KBM-7 (cell line): Measurements from ENCODE around the gene CCDC40.
A peak's percentile ranks its signal among the peaks of the same experiment; 100 is the strongest.
"Not testable (repeated sequence)": the region's sequence is repeated elsewhere in the genome, so short reads cannot be mapped to it uniquely, and the experiment has no call there.

Experiments
- DNase-seq: peaks from one replicate; pipeline ENCODE4 v3.0.0-alpha.2; 2015
- in situ Hi-C: fragments of 300-500 bp; cut with MboI; formaldehyde crosslinking; loops from 2 replicates; pipeline ENCODE4 v1.14.3; 2020; ENCODE audit warnings: low sequenced_read_pairs, low pct_unique_long_range_greater_than_20kb, mixed read lengths

CCDC40 gene

GRCh38 chr17:80035937-80036714 is at the start of gene CCDC40:
TSS of gene CCDC40 (plus strand) at chr17:80036642. CDS start at chr17:80036663, 21 bp downstream.
- peak; percentile 65 for DNase-seq
- in situ Hi-C loops, result no loop called here

DNA sequence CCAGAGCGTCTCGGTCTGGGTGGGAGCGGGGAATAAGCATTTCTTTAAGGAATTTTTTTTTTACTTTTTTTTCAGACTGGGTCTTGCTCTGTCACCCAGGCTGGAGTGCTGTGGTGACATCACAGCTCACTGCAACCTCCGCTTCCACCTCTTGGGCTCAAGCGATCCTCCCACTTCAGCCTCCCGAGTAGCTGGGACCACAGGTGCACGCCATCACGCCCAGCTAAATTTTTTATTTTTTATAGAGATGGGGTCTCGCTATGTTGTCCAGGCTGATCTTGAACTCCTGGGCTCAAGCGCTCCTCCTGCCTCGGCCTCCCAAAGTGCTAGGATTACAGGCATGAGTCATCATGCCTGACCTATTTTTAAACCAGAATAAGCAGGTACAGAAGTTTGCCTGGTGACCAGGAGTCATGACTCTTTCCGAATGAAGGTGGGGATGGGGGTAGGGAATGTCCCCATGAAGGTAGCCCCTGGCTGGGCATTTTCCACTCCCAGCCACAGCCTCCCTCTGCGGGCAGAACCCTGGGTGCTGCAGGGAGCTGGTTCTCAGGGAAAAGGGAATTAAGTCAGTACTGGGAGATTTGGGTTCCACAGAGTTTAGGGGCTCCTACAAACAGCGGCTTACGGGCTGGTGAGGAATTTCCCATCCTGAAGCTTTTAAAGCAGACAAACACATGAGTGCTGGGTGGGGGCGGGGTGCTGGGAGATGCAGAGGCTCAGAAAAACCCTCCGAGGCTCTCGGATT is 49.1 kb upstream of the CCDC40 start:
- no peak for DNase-seq
- in situ Hi-C loops, result no loop called here

GRCh38 chr17:79987935-79988184 is 48.6 kb upstream of the CCDC40 start:
- DNase-seq, result no peak
- in situ Hi-C loops, result no loop called here

- in situ Hi-C loops, result no loop called here
- DNase-seq, result no peak
Observed at GRCh38 chr17:79988185-79988971, 48.1 kb upstream of the CCDC40 start.

DNA sequence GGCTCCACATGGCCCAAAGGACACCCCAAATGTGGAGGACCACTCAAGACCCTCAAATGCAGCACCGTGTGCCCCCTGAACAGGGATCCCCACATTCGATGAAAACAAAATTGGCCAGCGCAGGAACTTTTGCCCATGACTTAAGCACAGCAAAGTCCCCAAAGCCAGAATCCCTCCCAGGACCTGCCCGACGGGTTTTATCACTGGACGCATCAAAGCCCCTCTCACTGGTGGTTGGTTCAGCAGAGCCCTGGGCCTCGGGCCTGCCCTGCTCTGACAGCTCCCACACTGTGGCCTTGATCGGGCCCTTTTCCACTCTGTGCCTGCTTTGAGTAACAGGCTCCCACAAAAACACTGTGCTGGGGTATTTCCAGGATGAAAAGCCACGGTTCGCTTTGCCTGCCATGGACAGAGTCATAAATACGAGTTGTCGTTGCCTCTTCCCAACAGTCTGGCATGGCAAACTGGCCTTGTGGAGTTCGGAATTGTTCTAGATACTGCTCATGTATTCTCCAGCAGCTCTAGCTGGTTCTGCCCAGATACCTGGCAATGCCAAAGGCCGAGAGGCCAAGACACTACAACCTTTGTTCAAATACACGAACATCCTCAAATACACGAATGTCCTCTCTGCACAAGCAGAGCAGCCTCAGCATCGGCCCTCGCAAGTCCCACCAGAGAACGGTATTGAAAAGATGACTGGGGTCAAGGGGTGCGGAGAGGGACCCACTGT is 47.2 kb upstream of the CCDC40 start:
- DNase-seq, result no peak
- in situ Hi-C loops, result no loop called here

- no peak for DNase-seq
- in situ Hi-C loops, result no loop called here
Observed at GRCh38 chr17:79990051-79990592, 46.3 kb upstream of the CCDC40 start.

GRCh38 chr17:79990704-79991103 is 45.7 kb upstream of the CCDC40 start:
- no peak for DNase-seq
- in situ Hi-C loops, result no loop called here

DNA sequence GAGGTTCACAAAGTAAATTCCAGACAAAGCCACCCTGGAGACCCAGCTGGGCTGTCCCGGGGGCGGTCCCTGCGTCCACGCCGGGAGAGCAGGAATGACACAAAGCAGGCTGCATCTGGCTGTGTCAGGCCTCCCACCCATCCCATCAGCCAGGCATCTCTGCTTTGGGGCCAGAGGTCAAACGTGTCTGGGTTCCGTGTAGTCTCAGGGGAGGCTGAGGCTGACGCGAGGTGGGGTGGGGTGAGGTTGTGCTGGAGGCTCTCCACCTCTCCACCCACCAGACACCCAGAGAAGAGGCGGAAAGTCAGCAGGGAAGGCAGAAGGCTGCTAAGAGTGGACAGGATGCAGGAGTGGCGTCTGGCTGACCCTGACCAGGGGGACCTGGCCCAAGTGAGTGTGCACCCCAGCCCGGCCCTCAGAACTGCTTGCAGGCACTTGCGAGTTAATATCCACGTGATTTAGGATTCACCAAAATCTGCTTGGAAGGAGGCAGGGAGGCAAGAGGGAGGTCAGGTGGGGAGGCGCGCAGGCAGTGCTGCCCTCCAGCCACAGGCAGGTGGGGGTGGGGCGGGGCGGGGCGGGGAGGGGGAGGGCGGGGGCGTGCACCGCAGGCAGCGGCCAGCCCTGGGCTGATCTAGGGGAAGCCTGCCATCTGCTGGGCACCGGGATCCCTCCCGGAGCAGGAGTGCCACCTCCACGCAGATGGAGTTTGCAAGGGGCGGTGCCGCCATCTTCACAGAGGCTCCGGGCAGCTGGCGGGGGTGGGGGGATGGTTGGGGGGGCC is 45.1 kb upstream of the CCDC40 start:
- peak; percentile 50 for DNase-seq
- in situ Hi-C loops, result no loop called here

GRCh38 chr17:79991924-79992648 is 44.4 kb upstream of the CCDC40 start:
- in situ Hi-C loops, result no loop called here
- no peak for DNase-seq

DNA sequence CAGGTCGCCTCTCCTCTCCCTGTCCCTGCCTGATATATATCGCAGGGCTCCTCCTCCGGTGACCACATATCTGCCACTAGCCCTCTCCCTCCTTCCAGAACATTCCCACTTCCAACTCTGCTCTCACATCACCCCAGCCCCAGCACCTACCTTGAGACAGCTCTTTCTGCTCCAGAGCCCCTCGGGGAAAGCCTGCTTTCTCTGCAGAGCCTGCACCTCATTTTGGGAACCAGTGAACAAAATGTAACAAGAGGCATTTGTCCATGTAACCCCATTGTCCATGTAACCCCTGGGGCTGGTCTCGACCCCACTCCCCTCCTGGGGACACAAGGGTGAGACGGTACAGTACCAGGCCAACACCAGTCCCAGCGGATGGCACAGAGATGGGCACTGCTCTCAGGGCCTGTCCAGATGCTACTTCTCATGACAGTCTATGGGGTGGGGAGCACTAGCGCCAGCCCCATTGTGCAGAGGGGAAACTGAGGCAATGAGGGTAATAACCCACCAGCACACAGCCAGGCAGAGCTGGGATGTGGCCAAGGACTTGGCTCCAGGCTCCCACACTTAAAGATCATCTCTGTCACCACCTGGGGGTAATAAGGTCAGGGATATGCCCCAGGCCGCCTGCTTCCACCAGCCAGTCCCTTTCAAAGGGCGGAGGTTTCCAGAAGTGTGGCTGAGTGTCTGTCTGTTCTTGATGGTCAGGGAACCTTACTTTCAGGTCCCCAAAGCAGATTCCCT is 43.6 kb upstream of the CCDC40 start:
- in situ Hi-C loops, result no loop called here
- no peak for DNase-seq

DNA sequence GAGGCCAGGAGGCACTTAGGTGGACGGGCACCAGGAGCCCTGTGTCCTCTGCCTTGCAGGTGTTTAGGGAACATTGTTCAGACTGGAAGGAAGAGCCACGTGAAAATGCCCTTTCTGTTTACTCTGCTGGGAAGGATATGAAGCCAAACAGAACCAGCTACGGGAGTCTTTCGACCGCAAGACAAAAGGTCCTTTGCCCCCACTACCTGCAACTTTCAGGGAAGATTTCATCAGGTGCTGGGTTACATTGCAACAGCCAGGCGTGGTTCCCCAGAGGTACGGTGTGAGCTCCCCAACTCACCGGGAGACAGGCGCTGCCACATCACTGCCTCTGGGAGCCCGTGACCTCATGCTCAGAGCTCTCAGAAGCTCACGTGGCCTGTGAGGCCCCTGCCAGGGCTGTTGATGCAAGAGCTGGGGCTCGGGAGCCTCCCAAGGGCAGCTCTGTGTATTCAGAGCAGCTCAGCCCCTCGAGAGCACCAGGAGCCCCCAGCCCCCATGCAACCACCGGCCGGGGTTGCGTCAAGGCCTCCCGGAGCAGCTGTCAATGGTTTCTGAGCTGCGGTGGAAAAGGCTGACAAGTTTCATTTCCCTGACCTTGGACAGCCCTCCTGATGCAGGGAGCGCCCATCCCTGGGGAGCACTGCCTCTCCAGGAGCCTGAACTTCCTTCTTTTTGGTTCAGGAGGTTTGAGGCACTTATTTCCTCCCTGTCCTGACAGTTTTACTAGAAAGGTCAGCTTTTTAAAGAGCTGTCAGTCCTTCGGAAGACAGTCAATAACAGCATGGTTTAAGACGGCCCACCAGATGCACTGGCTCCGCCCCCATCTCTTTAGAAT is 42.8 kb upstream of the CCDC40 start:
- peak; percentile 82 for DNase-seq
- in situ Hi-C loops, result no loop called here

- DNase-seq, in situ Hi-C loops: not testable (repeated sequence)
Observed at GRCh38 chr17:79994228-79994569, 42.2 kb upstream of the CCDC40 start.

DNA sequence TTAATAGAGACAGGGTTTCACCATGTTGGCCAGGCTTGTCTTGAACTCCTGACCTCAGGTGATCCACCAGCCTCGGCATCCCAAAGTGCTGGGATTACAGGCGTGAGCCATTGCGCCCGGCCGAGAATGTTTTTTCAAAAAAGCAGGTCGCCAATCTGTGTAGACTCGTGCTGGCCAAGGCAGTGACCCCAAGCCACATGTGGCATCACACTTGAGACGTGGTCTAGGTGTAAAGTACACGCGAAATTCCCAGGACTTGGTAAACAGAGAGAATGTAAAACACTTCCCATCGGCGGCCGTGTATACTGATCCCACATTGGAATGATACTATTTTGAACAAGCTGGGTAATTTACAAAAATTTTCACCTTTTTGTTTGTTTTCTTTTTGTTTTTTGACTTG is 41.8 kb upstream of the CCDC40 start:
- in situ Hi-C loops, result no loop called here
- no peak for DNase-seq

DNA sequence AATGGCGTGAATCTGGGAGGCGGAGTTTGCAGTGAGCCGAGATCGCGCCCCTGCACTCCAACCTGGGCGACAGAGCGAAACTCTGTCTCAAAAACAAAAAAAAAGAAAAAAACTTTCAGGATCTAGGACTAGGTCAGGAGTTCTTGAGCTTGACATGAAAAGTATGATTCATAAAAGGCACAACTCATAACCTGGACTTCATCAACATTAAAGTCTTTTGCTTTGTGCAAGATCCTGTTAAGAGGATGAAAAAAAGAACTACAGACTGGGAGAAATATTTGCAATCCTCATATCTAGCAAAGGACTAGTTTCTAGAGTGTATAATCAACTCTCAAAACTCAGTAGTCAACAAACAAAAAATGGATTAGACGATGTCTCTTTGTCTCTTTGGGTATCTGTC is 40.7 kb upstream of the CCDC40 start:
- no peak for DNase-seq
- in situ Hi-C loops, result no loop called here

DNA sequence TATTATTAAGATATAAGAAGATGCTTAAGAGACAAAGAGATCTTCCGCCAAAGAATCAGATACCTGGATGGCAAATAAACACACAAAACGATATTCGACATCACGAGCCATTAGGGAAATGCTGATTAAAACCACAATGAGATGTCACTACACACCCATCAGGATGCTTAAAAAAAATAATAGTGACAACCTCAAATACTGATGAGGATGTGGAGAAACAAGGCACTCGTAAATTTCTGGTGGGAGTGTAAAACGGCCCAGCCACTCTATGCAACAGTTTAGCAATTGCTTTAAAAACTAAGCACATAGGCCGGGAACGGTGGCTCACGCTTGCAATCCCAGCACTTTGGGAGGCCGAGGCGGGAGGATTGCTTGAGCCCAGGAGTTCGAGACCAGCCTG is 40.2 kb upstream of the CCDC40 start:
- no peak for DNase-seq
- in situ Hi-C loops, result no loop called here

- peak; percentile 85 for DNase-seq
- in situ Hi-C loops, result no loop called here
Observed at GRCh38 chr17:79997011-79997660, 39.3 kb upstream of the CCDC40 start.
